Measurements from ENCODE around the gene CACNA2D3. TPM values are rescaled to one million over a fixed set of nuclear protein-coding genes. Genes with fewer than 3 reads are reported as not detected.

The CACNA2D3 gene
- total RNA-seq, 1 donor from 2014 or later, result 17.2 TPM

DNA sequence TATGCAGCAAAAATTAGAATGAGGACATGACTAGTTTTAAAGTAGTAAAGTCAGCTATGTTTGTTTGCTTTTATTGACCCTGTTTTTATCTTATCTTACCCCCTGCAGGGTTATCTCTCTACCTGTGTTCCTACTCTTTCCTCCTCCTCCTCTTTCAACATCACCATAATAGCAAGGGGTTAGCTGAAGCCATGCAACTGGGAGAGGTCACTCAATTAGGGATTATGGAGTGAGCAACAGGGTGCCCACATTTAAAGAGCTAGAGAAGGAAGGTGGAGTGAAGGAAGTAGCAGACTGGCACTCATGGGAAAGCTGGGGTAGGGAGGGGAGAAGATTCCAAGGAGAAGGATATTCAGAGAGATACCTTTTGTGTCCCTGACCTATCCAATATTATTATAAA is 679.6 kb downstream of the CACNA2D3 start:
- no peaks in the 10 kb centered on the region for H3K4me1 ChIP-seq
- H3K36me3 ChIP-seq, result no peaks in the 10 kb centered on the region
- TF ChIP-seq POLR2A (IDR thresholded peaks at IDR 0.05), result no peak
- TF ChIP-seq, protein P1, sequence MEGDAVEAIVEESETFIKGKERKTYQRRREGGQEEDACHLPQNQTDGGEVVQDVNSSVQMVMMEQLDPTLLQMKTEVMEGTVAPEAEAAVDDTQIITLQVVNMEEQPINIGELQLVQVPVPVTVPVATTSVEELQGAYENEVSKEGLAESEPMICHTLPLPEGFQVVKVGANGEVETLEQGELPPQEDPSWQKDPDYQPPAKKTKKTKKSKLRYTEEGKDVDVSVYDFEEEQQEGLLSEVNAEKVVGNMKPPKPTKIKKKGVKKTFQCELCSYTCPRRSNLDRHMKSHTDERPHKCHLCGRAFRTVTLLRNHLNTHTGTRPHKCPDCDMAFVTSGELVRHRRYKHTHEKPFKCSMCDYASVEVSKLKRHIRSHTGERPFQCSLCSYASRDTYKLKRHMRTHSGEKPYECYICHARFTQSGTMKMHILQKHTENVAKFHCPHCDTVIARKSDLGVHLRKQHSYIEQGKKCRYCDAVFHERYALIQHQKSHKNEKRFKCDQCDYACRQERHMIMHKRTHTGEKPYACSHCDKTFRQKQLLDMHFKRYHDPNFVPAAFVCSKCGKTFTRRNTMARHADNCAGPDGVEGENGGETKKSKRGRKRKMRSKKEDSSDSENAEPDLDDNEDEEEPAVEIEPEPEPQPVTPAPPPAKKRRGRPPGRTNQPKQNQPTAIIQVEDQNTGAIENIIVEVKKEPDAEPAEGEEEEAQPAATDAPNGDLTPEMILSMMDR (IDR thresholded peaks at IDR 0.05), result no peak
- no peak for TF ChIP-seq POLR2AphosphoS5 (IDR thresholded peaks at IDR 0.05; ENCODE audit: insufficient read depth in 1 of 2, low read depth in 1 of 2)
- intact Hi-C loops (cut with DNase I), result no loop called here
- H3K27me3 ChIP-seq, result no peaks in the 10 kb centered on the region
- H3K4me3 ChIP-seq, result no peak overlapping the region
- no peak for DNase-seq (ENCODE audit: extremely low spot score in 2 of 2)
- no peaks in the 10 kb centered on the region for H3K9me3 ChIP-seq
- H3K27ac ChIP-seq, result no peak overlapping the region

DNA sequence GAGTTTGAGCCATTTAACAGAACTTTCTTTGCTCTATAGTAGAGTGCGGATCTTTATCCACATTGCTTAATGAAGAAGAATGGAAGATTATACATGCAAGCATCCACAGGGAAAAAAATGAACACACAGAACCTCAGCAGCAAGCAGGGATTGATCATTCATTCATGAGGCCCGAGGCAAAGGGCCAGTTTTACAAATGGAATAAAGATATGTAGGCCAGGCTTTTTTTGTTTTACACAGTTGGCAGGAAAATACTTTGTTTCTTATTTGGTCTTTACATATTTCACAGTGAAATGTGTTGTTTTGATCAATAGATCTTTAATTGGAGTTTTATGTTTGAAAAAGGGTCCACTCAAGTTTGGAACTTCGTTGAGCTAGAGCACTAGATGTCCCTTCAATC is 688.0 kb downstream of the CACNA2D3 start:
- H3K9me3 ChIP-seq, result no peaks in the 10 kb centered on the region
- no peaks in the 10 kb centered on the region for H3K4me1 ChIP-seq
- DNase-seq (ENCODE audit: extremely low spot score in 2 of 2), result no peak
- TF ChIP-seq, protein P1 (IDR thresholded peaks at IDR 0.05), result no peak
- TF ChIP-seq POLR2AphosphoS5 (IDR thresholded peaks at IDR 0.05; ENCODE audit: insufficient read depth in 1 of 2, low read depth in 1 of 2) (no peak), POLR2A (IDR thresholded peaks at IDR 0.05) (no peak)
- no peaks in the 10 kb centered on the region for H3K36me3 ChIP-seq
- no peak overlapping the region for H3K27ac ChIP-seq
- H3K27me3 ChIP-seq, result no peaks in the 10 kb centered on the region
- H3K4me3 ChIP-seq, result no peak overlapping the region
- intact Hi-C loops (cut with DNase I), result no loop called here

DNA sequence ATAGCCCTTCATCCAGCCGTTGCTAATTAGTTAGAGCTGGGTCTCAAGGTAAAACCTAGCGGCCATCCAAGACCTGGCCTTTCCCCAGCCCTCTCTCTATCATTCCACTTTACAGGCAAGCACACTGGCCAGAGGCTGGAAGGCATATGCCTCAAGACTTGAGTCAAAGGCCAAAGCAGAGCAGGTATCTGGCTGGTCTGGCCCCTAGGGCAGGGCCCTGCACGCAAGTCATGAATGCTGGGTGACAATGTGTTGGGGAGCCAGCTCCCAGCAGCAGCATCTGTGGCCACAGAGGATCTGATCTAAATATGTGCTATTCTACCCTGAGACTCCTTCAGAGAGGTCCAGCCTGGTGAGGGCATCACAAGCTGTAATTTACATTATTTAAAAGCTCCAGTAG is 691.9 kb downstream of the CACNA2D3 start:
- H3K27me3 ChIP-seq, result no peaks in the 10 kb centered on the region
- no peak for DNase-seq (ENCODE audit: extremely low spot score in 2 of 2)
- intact Hi-C loops (cut with DNase I), result no loop called here
- no peak overlapping the region for H3K27ac ChIP-seq
- H3K4me1 ChIP-seq, result no peaks in the 10 kb centered on the region
- H3K36me3 ChIP-seq, result no peaks in the 10 kb centered on the region
- H3K9me3 ChIP-seq, result no peaks in the 10 kb centered on the region
- H3K4me3 ChIP-seq, result no peak overlapping the region
- TF ChIP-seq, protein P1 (IDR thresholded peaks at IDR 0.05), result no peak
- TF ChIP-seq POLR2AphosphoS5 (IDR thresholded peaks at IDR 0.05; ENCODE audit: insufficient read depth in 1 of 2, low read depth in 1 of 2), result no peak
- no peak for TF ChIP-seq POLR2A (IDR thresholded peaks at IDR 0.05)

DNA sequence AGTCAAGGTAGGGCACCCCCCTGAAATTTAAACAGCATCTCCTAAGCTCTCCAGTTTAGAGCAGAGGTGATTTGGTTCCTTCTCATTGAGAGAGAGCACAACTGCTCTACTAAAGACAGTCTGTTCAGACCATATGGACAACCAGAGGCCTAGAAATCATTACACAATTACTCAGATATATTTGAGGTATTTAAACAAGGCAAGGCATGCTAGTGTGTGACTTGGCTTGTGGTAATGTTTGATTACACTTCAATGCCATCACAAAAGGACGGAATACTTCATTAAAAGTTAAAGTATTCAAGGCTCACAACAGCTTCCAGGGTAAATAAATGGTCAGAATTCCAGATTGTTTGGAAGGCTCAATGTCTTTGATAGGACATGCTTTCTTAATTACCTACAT is 695.3 kb downstream of the CACNA2D3 start:
- H3K9me3 ChIP-seq, result no peaks in the 10 kb centered on the region
- TF ChIP-seq POLR2A (IDR thresholded peaks at IDR 0.05) (no peak), POLR2AphosphoS5 (IDR thresholded peaks at IDR 0.05; ENCODE audit: insufficient read depth in 1 of 2, low read depth in 1 of 2) (no peak)
- TF ChIP-seq, protein P1 (IDR thresholded peaks at IDR 0.05), result no peak
- intact Hi-C loops (cut with DNase I), result no loop called here
- no peak overlapping the region for H3K4me3 ChIP-seq
- no peaks in the 10 kb centered on the region for H3K4me1 ChIP-seq
- no peak for DNase-seq (ENCODE audit: extremely low spot score in 2 of 2)
- H3K27ac ChIP-seq, result no peak overlapping the region
- no peaks in the 10 kb centered on the region for H3K36me3 ChIP-seq
- no peaks in the 10 kb centered on the region for H3K27me3 ChIP-seq

DNA sequence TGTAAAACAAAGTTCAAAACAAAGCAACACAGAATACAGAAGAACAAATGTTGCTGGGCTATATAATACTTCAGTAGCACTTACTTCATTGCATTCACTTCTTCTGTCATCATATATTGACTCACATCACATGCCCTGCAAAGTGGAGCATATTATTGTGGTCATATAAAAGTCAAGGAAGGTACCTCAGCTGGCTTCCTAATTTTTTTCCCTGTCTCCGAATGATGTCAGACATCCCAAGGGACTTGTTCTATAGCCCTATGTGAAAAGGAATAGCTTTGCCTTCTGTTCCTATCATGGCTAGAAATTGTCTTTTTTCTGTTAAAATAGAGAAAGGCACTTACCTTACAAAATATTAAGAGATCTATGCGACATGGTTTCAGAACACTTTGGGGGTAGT is 696.1 kb downstream of the CACNA2D3 start:
- intact Hi-C loops (cut with DNase I), result no loop called here
- H3K27ac ChIP-seq, result no peak overlapping the region
- DNase-seq (ENCODE audit: extremely low spot score in 2 of 2), result no peak

More for the DNA sequence above, 696.1 kb downstream of the CACNA2D3 start:
- Histone ChIP-seq H3K27me3 (no peaks in the 10 kb centered on the region), H3K4me3 (no peak overlapping the region), H3K9me3 (no peaks in the 10 kb centered on the region), H3K4me1 (no peaks in the 10 kb centered on the region), H3K36me3 (no peaks in the 10 kb centered on the region)
- no peak for TF ChIP-seq POLR2A (IDR thresholded peaks at IDR 0.05)
- TF ChIP-seq, protein P1 (IDR thresholded peaks at IDR 0.05), result no peak
- TF ChIP-seq POLR2AphosphoS5 (IDR thresholded peaks at IDR 0.05; ENCODE audit: insufficient read depth in 1 of 2, low read depth in 1 of 2), result no peak
